Fibroblast of skin of abdomen (primary cell): Measurements from ENCODE around the gene MALSU1. TPM values are rescaled to one million over a fixed set of nuclear protein-coding genes. Genes with fewer than 3 reads are reported as not detected.
A peak's percentile ranks its signal among the peaks of the same experiment; 100 is the strongest.

Experiments
- DNase-seq: peaks from one replicate; pipeline ENCODE4 v3.0.0-alpha.2; 2013
- polyA plus RNA-seq, 2 experiments: library from polyadenylated mRNA; unstranded; fragments of 120-200 nt; gene quantifications; one replicate each; pipeline ENCODE4 v1.2.1, GENCODE V29; 2013; ENCODE audit not compliant: insufficient read length in 2 of 2

The MALSU1 gene
- polyA plus RNA-seq (2013, experiment 1 of 2; ENCODE audit: insufficient read length), result 45.0 TPM
- polyA plus RNA-seq (2013, experiment 2 of 2; ENCODE audit: insufficient read length), result 45.8 TPM

DNA sequence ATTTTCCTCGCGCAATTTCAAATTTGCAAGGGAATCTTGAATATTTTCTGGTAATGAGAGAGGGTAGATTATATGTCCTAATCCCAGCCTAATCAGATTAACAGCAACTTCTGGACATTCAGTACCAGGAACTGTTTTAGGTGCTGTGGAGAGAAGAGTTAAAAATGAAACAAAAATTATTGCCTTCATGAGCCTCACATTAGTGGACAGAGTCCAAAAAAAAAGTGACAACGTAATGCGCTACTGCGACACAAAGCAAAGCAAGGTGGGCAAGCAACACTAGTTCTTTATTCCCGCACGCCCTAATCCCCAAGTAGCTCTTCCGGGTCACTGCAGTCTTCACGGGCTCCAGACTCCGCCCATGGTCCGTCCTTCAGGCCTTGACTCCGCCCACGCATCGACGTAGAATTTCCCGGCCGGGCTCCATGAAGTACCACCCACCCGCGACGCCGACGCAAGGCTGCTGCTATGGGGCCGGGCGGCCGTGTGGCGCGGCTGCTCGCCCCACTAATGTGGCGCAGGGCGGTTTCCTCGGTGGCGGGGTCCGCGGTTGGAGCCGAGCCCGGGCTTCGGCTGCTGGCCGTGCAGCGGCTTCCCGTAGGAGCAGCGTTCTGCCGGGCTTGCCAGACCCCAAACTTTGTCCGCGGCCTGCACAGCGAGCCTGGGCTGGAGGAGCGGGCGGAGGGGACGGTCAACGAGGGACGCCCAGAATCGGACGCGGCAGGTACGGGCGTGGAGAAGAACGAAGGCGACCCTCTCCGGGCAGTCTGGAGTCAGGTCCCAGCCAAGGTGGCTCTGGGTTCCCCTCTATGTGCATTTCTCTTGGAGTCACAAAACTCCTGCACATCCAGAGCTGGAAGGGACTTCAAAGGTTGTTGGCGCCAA lies at the start of gene MALSU1:
MALSU1 (plus strand) TSS at position 455 of the 885 bp plus-strand sequence; CDS start at position 469, 14 bp downstream.
- peak; percentile 97 for DNase-seq

GRCh38 chr7:23249486-23249885 lies 49.7 kb upstream of the MALSU1 start:
- no peak for DNase-seq

- DNase-seq, result no peak
Observed at GRCh38 chr7:23254051-23254681, 45.0 kb upstream of the MALSU1 start.

- no peak for DNase-seq
Observed at GRCh38 chr7:23256731-23257130, 42.4 kb upstream of the MALSU1 start.

DNA sequence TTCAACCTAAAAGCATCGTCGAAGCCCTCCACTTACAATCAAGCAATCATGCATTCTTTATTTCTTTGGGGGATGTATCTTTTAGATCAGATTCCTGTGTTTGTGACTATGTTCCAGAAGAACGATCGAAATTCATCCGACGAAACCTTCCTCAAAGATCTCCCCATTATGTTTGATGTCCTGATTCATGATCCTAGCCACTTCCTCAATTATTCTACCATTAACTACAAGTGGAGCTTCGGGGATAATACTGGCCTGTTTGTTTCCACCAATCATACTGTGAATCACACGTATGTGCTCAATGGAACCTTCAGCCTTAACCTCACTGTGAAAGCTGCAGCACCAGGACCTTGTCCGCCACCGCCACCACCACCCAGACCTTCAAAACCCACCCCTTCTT lies 38.8 kb upstream of the MALSU1 start:
- no peak for DNase-seq

- DNase-seq, result peak; percentile 62
Observed at GRCh38 chr7:23261843-23262452, 37.2 kb upstream of the MALSU1 start.

DNA sequence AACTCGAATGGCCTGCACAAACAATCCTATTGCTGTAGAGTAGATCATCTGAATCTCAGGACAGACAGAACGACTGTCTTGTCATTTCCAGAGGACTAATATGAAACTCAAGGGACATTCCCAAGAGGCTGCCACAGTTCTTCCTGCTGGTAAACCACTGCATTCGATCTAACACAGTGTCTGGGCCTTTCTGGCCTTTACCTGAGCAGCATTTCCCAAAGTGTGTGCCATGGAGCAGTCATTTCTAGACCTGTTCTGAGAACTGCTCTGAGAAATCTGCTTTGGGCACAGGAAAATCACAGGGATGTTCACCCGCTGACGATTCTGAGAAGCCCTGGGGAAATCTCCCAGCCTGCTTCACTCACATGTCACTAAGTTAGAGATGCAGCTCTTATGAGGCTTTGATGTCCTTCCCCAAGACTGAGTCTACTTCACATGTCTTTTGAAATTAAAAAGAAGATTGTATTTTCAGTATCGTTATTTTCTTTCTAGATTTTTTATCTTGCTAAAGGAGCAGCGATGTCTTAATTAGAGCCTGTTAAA lies 34.2 kb upstream of the MALSU1 start:
- DNase-seq, result no peak

DNA sequence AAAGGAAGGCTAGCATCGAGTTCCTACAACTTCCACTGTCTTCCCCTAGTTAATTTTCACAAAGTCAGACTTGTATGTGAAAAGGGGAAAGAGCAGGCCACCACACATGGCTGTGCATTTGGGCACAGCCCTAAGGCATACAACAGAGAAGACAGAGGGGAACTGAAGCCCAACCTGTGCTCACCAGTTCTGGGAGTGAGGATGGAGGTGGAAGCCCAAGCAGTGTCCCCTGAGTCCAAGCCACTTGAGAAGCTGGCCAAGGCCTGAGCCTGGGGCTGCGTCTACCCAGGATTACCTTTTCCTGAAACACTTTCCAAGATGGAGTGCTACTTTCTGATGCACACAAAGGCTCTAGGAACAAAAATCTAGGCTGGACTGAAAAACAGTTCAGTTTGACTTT lies 32.2 kb upstream of the MALSU1 start:
- DNase-seq, result no peak

GRCh38 chr7:23267357-23267756 lies 31.8 kb upstream of the MALSU1 start:
- no peak for DNase-seq

DNA sequence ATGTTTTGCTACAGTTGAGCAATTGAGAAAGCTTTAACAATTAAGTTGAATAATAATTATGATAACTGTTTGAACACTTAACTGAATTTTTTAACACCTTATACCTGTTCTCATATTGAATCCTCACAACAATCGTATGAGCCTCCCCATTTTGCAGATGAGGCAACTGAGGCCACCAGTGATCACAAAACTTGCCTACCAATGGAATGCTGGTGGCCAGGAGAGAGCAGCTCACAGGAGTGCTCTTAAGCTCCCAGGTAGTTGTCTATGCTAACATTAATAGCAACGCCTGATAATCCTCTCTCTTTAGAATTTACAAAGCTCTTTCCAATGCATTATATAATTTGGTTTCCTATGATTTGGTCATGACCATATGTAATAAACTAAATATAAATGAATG lies 31.0 kb upstream of the MALSU1 start:
- no peak for DNase-seq

DNA sequence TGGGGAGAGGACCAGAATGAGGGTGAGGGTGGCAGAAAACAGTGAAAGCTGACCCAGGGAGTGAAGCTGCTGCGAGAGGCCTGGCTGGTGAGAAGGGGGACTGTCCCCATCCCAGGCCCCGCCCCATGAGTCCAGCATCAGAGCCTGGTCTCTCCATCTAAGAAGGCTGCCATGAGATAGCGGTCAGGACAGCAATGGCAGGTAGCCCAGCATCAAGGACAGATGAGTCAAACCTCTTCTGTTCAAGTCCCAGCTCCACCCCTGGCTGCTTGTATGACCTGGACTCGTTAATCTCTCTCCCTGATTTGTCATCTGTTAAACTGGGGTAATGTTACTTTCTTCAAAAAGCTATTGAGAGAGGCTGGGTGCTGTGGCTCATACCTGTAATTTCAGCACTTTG lies 30.4 kb upstream of the MALSU1 start:
- DNase-seq, result no peak

GRCh38 chr7:23272275-23272674 lies 26.9 kb upstream of the MALSU1 start:
- DNase-seq, result no peak

DNA sequence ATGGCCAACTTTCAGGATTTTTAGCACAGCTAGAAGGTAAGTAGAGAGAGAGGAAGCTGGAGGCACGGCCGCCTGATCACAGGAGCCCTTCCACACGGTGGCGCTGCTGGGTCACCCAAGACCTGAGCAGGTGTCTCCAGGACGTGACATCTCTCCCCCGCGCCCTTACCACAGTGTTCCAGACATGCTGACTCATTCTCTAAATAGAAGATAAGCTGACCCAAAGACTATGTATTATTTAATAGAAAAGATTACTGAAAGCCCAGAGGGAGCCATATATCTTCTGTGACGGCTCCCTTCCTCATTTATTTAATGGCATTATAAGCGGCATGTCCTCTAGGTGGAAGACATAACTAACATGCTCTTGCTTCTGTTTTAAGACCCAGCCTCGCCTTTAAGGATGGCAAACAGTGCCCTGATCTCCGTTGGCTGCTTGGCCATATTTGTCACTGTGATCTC lies 26.0 kb upstream of the MALSU1 start:
- peak; percentile 82 for DNase-seq

DNA sequence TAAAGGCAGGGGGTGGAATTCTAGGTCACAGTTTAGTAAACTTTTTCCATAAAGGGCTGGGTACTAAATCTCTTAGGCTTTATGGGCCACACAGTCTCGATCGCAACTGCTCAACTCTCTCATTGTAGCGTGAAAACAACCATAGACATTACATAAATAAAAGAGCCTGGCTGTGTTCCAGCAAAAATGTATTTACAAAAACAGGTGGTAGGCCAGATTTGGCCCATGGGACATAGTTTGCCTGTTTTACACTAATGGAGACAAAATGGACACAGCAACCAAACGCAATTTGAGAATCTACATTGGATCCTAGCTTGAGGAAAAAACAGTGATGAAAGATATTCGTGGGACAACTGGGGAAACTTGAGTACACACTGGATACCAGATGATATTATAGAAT lies 23.2 kb upstream of the MALSU1 start:
- no peak for DNase-seq

DNA sequence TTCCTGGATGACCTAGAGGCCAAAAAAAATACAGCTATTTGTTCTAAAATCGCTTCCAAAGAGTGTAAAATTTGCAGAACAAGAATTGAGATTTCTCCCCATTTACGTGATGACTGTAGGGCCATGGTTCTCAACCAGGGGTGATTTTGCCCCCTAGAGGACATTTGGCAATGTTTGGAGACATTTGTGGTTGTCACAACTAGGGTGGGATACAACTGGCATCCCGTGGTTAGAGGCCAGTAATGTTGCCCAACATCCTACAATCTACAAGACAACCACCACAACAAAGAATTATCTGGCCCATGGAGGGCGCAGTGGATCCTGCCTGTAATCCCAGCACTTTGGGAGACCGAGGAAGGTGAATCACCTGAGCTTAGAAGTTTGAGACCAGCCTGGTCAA lies 22.8 kb upstream of the MALSU1 start:
- no peak for DNase-seq

- DNase-seq, result no peak
Observed at GRCh38 chr7:23276947-23277346, 22.2 kb upstream of the MALSU1 start.

- DNase-seq, result peak; percentile 63
Observed at GRCh38 chr7:23277359-23277989, 21.7 kb upstream of the MALSU1 start.

DNA sequence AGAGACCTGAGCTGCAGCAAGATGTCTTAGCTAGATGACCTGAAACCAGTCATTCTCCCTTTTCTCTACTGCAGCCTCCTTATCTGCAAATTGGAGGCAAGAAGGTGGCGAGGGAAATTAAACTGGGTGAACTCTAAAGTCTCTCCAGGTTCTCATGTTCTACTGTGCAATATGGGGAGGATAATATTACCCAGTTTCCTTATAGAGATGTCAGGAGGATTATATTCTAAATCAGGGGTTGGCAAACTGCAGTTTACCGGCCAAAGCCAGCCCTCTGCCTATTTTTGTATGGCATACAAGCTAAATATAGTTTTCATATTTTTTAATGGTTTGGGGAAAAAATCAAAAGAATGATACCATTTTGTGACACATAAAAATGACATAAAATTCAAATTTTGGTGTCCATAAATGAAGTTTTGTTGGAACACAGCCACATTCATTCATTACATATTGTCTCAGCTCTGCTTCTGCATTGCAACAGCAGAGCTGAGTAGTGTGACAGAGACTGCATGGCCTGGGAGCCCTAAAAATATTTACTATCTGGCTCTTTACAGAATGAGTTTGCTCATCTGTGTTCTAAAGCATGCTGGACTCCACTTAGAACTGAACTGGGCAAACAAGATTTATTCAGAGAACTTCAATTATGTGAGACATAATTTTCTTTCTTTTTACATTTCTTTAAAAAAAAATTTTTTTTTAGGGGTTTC lies 19.2 kb upstream of the MALSU1 start:
- no peak for DNase-seq

DNA sequence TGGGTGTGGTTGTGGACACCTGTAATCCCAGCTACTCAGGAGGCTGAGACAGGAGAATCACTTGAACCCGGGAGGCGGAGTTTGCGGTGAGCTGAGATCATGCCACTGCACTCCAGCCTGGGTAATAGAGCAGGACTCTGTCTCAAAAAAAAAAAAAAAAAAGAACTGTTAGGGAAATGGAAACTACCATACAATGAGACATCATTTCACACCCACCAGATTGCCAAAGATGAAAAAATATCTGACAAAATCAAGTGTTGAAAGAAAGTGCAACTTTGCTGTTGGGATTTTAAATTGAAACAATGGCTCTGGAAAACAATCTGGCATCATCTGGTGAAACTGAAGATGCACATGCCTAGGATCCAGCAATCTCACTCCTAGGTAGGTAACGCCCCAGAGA lies 16.1 kb upstream of the MALSU1 start:
- no peak for DNase-seq

DNA sequence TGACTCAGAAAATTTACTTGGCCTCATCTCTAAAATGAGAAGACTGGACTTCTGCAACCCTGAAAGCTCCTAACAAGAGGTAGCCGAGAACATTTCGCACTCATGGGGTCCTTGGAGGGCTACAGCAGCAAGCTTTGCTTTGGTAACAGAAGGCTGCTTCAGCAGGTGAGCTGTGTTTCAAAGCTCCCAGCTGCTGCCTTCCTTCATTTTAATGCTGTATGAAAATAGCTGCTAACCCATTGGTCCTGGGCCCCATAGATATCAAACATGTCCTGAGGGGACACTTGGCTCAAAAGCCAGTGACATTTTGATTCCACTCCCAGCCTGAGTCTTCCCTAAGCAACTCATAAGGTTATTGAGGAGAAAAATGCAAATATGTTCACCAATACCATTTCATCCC lies 14.3 kb upstream of the MALSU1 start:
- no peak for DNase-seq

GRCh38 chr7:23285657-23286646 lies 13.2 kb upstream of the MALSU1 start:
- no peak for DNase-seq
